ENCODE data around the gene FLOT1.
"Not testable (repeated sequence)": the region's sequence is repeated elsewhere in the genome, so short reads cannot be mapped to it uniquely, and the experiment has no call there.

The FLOT1 gene

GRCh38 chr6:30767158-30767943 lies 24.9 kb upstream of the FLOT1 start:
- DNase-seq (ENCODE audit: low spot score), result no peak

GRCh38 chr6:30766461-30767157 lies 24.1 kb upstream of the FLOT1 start:
- no peak for DNase-seq (ENCODE audit: low spot score)

- not testable (repeated sequence) for DNase-seq (ENCODE audit: low spot score)
Observed at GRCh38 chr6:30765495-30765894, 23.0 kb upstream of the FLOT1 start.

GRCh38 chr6:30764490-30765043 lies 22.1 kb upstream of the FLOT1 start:
- DNase-seq (ENCODE audit: low spot score), result not testable (repeated sequence)

- DNase-seq (ENCODE audit: low spot score), result peak; percentile 33
Observed at GRCh38 chr6:30763618-30764489, 21.4 kb upstream of the FLOT1 start.

- no peak for DNase-seq (ENCODE audit: low spot score)
Observed at GRCh38 chr6:30763155-30763617, 20.7 kb upstream of the FLOT1 start.

GRCh38 chr6:30761791-30762429 lies 19.4 kb upstream of the FLOT1 start:
- no peak for DNase-seq (ENCODE audit: low spot score)

GRCh38 chr6:30760549-30760948 lies 18.1 kb upstream of the FLOT1 start:
- no peak for DNase-seq (ENCODE audit: low spot score)

GRCh38 chr6:30759575-30760239 lies 17.2 kb upstream of the FLOT1 start:
- DNase-seq (ENCODE audit: low spot score), result peak; percentile 29

- DNase-seq (ENCODE audit: low spot score), result no peak
Observed at GRCh38 chr6:30757261-30757904, 14.9 kb upstream of the FLOT1 start.

- DNase-seq (ENCODE audit: low spot score), result not testable (repeated sequence)
Observed at GRCh38 chr6:30756405-30757003, 14.0 kb upstream of the FLOT1 start.

GRCh38 chr6:30754631-30755030 lies 12.1 kb upstream of the FLOT1 start:
- no peak for DNase-seq (ENCODE audit: low spot score)

GRCh38 chr6:30752157-30752927 lies 9.9 kb upstream of the FLOT1 start:
- no peak for DNase-seq (ENCODE audit: low spot score)

GRCh38 chr6:30750379-30750668 lies 7.8 kb upstream of the FLOT1 start:
- no peak for DNase-seq (ENCODE audit: low spot score)

GRCh38 chr6:30749554-30750378 lies 7.3 kb upstream of the FLOT1 start:
- DNase-seq (ENCODE audit: low spot score), result no peak

- DNase-seq (ENCODE audit: low spot score), result no peak
Observed at GRCh38 chr6:30748851-30749540, 6.5 kb upstream of the FLOT1 start.

- DNase-seq (ENCODE audit: low spot score), result no peak
Observed at GRCh38 chr6:30747902-30748769, 5.6 kb upstream of the FLOT1 start.

Data from HuH-7.5 (cell line).